Eye (tissue), 1 donor: ENCODE data around the gene RASAL2.
"Not testable (repeated sequence)": the region's sequence is repeated elsewhere in the genome, so short reads cannot be mapped to it uniquely, and the experiment has no call there.

Experiments
- DNase-seq: peaks from one replicate; pipeline ENCODE4 v3.0.0-alpha.2; 2015

RASAL2 gene

GRCh38 chr1:178120520-178121052 lies 26.7 kb downstream of the RASAL2 start:
- not testable (repeated sequence) for DNase-seq

GRCh38 chr1:178121883-178122282 lies 28.0 kb downstream of the RASAL2 start:
- DNase-seq = peak; percentile 26

DNA sequence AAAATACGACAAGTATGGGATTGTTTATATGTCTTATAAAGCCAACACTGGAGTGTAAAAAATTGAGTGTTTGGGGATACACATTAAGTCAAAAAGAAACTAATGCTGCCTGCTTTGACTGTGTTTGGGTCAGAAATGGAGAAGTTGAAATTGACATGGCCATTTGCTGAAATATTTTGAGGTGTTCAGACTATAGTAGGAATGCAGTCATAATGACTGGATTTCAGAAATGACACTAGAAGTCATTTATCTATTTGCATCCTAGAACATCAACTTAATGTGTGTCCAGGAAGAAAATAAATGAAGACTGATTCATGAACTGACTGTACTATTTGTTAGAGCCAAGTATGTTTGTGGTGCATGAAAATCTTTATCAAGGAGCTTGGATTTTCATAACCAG lies 28.4 kb downstream of the RASAL2 start:
- DNase-seq = no peak

GRCh38 chr1:178124115-178124514 lies 30.2 kb downstream of the RASAL2 start:
- no peak for DNase-seq

DNA sequence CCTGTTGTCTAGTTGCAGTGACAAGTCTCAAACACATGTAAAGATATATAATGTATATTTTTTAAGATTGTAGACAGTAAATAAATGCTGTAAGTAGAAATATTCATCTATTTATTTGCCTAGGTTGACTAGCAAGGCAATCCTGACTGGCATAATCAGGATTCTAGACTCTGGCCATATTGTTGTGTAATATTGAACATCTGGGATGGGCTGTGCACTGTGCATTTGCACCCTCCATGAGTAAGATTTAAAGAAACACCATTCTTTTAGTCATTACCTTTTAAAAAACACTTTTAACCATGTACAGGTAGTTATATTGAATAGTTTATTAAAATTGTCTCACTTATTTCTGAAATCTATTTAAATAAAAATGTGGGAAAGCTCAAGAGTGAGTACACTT lies 32.4 kb downstream of the RASAL2 start:
- DNase-seq = no peak

- DNase-seq = no peak
Measured at GRCh38 chr1:178126741-178127185, 32.9 kb downstream of the RASAL2 start.

DNA sequence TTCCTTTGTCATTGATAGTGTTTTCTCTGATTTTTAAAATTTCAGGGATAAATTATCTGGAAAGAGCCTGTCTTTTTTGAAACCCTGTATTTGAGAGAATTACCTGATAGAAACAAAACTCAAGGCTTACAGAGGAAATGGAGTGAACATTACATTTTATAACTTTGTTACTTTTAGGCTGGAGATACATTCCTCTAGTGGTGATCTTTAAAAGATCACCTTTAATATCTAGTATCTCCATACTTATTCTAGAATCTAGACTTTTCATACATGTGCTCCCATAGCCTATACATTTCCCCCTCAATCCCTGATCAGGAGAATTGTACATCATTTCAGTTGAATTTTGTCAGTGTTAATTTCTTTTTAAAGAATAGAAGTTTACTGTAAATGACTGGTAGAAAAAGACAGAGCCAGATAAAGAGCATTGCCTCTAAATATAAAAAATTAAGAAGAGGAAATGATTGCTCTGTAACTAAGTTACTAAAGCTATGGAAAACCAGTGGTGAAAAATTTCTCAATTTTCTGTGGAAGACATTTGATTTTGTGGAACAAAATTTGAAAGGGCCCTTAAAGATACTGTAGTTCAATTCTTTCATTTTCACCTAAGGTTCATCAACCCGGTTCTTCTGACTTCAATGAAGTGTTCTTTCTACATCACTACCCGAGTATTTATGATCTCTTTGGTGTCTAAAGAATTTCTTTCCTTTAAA lies 33.7 kb downstream of the RASAL2 start:
- no peak for DNase-seq

- DNase-seq = no peak
Measured at GRCh38 chr1:178133239-178133989, 39.5 kb downstream of the RASAL2 start.

- DNase-seq = no peak
Measured at GRCh38 chr1:178134061-178134460, 40.2 kb downstream of the RASAL2 start.

GRCh38 chr1:178137238-178137637 lies 43.3 kb downstream of the RASAL2 start:
- DNase-seq = no peak

DNA sequence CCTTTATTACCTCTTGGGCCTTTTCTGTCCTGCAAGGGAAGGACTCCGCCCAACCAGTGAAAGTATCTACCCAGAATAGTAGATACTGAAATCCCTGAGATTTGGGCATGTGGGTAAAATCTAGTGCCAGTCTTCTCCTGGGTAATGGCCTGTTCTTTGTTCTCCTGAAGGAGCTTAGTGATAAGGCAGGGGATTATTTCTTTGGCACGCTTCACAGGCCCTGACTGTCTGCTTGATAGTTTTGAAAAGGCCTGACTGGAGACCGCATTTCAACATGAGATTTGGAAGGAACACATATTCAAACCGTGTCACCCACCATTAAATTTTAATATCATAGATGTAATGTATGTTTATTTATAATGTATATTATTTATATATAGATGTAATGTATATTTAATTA lies 48.9 kb downstream of the RASAL2 start:
- DNase-seq = no peak

- no peak for DNase-seq
Measured at GRCh38 chr1:178143730-178144690, 50.1 kb downstream of the RASAL2 start.

GRCh38 chr1:178145605-178146004 lies 51.7 kb downstream of the RASAL2 start:
- DNase-seq = no peak

DNA sequence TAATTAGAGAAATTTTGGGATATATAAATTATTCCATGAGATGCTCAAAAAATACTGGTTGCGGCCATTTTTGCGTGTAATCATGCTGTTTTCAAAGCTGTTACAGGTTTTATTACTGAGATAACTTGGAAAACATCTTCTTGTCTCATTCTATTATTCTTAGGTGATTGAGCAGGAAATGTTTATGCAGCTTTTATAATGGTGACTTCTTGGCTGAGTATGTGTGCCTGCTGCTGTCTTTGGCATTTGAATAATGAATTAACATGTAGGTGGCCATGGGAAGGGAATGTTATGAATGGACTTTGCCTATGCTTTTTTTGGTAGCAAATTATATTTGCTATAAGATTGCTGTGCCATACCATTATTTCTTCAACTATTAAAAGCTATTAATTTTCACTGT lies 52.5 kb downstream of the RASAL2 start:
- peak; percentile 64 for DNase-seq

DNA sequence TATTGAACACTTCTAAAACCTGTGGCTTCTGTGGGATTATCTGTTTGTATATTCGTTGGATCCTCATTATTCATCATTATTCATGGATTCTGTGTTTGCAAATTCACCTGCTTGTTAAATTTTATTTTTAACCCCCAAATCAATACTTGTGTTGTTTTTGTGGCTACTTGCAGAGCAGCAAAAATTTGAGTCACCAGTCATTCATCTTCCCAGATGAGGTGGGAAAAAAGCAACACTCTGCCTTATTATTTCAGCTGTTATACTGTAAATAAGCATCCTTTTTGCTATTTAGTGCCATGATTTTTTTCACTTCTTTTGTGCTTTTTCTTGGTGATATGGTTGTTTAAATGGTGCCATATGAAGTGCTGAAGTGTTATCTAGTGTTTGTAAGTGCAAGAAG lies 56.7 kb downstream of the RASAL2 start:
- DNase-seq = no peak

- no peak for DNase-seq
Measured at GRCh38 chr1:178151831-178152230, 57.9 kb downstream of the RASAL2 start.

DNA sequence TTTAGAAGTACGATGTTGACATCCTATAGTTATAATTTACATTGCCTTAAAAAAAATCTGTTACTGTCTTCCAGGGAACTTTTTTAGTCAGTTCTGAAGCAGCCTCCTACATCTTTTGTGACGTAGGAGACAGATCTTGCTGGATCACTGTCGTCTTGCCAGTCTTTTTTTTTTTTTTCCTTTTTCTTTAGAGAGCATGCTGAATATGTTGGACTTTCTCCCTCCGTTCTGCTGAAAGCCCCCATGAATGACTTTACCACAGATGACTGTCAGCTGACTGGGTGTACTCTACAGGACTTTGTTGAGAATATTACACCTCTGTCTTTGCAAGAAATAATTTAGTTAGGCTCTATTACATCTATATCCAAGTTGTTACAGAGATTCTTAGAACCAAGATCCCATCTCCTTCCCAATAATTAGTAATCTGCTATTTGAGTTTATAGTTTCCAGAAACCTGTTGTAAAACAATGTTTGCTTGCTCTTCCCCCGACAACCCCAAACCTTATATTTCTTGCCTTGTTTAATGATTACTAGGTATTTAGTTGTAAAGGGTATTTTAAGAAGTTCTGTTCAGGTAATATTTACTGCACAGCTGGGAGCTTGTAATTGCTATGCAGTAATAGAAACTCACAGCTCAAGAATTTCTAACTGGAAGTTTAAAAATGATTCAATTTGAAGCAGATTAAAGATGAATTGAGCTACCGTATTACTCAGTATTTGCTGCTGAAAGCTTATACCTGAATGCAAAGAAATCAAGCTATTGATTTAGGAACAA lies 61.8 kb downstream of the RASAL2 start:
- no peak for DNase-seq

- DNase-seq = no peak
Measured at GRCh38 chr1:178160736-178161475, 67.0 kb downstream of the RASAL2 start.

DNA sequence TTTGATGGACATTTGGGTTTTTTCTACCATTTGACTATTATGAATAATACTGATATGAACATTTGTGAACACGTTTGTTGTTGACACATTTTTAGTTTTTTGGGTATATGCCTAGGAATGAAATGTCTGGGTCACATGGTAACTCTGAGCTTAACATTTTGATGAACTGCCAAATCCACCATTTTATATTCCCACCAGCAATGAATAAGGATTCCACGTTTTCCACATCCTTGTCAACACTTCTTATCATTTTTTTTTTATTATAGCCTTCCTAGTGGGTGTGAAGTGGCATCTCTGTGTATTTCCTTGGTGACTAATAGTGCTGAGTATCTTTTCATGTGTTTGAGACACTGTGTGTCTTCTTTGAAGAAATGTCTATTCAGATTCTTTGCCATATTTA lies 67.6 kb downstream of the RASAL2 start:
- no peak for DNase-seq

GRCh38 chr1:178165196-178165595 lies 71.3 kb downstream of the RASAL2 start:
- no peak for DNase-seq

- DNase-seq = no peak
Measured at GRCh38 chr1:178166429-178167024, 72.6 kb downstream of the RASAL2 start.
